Esophagus muscularis mucosa (tissue), 3 donors: ENCODE results near the gene DNAH12.

Source experiments
- CTCF ChIP-seq, 3 experiments: fragments of 200-600 bp in 2 of 3; fragments of 450-650 bp in 1 of 3; sonication (generic) in 2 of 3; IDR thresholded peaks; one replicate each; pipeline ENCODE4 v1.5.1; 2017 to 2019; ENCODE audit warnings: antibody characterized with exemption in 3 of 3, mild to moderate bottlenecking in 2 of 3, moderate library complexity in 1 of 3
- POLR2A ChIP-seq: fragments of 450-650 bp; IDR thresholded peaks from one replicate; pipeline ENCODE4 v1.6.1; 2017; ENCODE audit warnings: antibody characterized with exemption, moderate library complexity, mild to moderate bottlenecking, low read depth
- POLR2AphosphoS5 ChIP-seq, 2 donors: sonication (generic); formaldehyde crosslinking; IDR thresholded peaks; one replicate each; pipeline ENCODE4 v1.6.1; 2017; ENCODE audit warnings: antibody characterized with exemption in 2 of 2

- TF ChIP-seq CTCF (IDR thresholded peaks at IDR 0.05) (no peak), POLR2A (no peak), POLR2AphosphoS5 (IDR thresholded peaks at IDR 0.05) (no peak)
Observed at GRCh38 chr3:57335283-57335938, 208.7 kb downstream of the DNAH12 start.
